ENCODE data around the gene MYH14. TPM values are rescaled to one million over a fixed set of nuclear protein-coding genes. Genes with fewer than 3 reads are reported as not detected.

MYH14 gene
- total and polyA plus RNA-seq, 2 of the 13 experiments (the other 11 are each of a cell fraction or from before 2014, with no cell fraction given), result 5.5 to 5.8 TPM

GRCh38 chr19:50333737-50334617 lies 130.6 kb downstream of the MYH14 start (continued):
- no peak for TF ChIP-seq NONO (IDR thresholded peaks at IDR 0.05)
- TF ChIP-seq NONO (CRISPR knock-in tag; conservative IDR thresholded peaks at IDR 0.05), result peak; percentile 16; the same call in 1 of the 2 replicates
- no peak for TF ChIP-seq KLF13 (CRISPR knock-in tag; IDR thresholded peaks at IDR 0.05)
- peak; percentile 92 for TF ChIP-seq MAX (IDR thresholded peaks at IDR 0.05)
- TF ChIP-seq PRPF4 (IDR thresholded peaks at IDR 0.05; ENCODE audit: low read depth, low read length, poor library complexity, severe bottlenecking), result no peak
- TF ChIP-seq ZBTB7A (CRISPR knock-in tag; IDR thresholded peaks at IDR 0.05), result 0 out of 2 replicates have a peak, but pooled peaks have one; percentile 27
- TF ChIP-seq MAF1 (CRISPR knock-in tag; IDR thresholded peaks at IDR 0.05; ENCODE audit: borderline replicate concordance), result peak; percentile 70; the same call in 1 of the 2 replicates
- TF ChIP-seq ZC3H13 (CRISPR knock-in tag; IDR thresholded peaks at IDR 0.05), result peak; percentile 88; the same call in 1 of the 2 replicates
- TF ChIP-seq ZNF121 (CRISPR knock-in tag; IDR thresholded peaks at IDR 0.05), result no peak
- 0 out of 2 replicates have a peak, but pooled peaks have one; percentile 46 for TF ChIP-seq DNMT3B (CRISPR knock-in tag; conservative IDR thresholded peaks at IDR 0.05)
- peak; percentile 66; the same call in 1 of the 2 replicates for TF ChIP-seq ZBTB10 (CRISPR knock-in tag; IDR thresholded peaks at IDR 0.05; ENCODE audit: borderline replicate concordance)
- peak; percentile 63 to 82 for TF ChIP-seq POLR2A (IDR thresholded peaks at IDR 0.05; ENCODE audit: insufficient read depth in 1 of 2, low read depth in 2 of 2, low read length in 2 of 2)
- TF ChIP-seq ZNF772 (CRISPR knock-in tag; IDR thresholded peaks at IDR 0.05), result peak; percentile 89
- TF ChIP-seq ZNF780A (CRISPR knock-in tag; IDR thresholded peaks at IDR 0.05), result 0 out of 2 replicates have a peak, but pooled peaks have one; percentile 60
- TF ChIP-seq GLMP (CRISPR knock-in tag; IDR thresholded peaks at IDR 0.05; ENCODE audit: borderline replicate concordance), result no peak
- TF ChIP-seq BATF2 (CRISPR knock-in tag; IDR thresholded peaks at IDR 0.05), result peak; percentile 90
- TF ChIP-seq ZNF224 (CRISPR knock-in tag; IDR thresholded peaks at IDR 0.05), result no peak
- TF ChIP-seq MXD1 (CRISPR knock-in tag; IDR thresholded peaks at IDR 0.05), result peak; percentile 93
- TF ChIP-seq ZNF788 (CRISPR knock-in tag; IDR thresholded peaks at IDR 0.05; ENCODE audit: borderline replicate concordance), result peak; percentile 56; the same call in 1 of the 2 replicates
- TF ChIP-seq ZNF549 (CRISPR knock-in tag; IDR thresholded peaks at IDR 0.05), result no peak
- 0 out of 2 replicates have a peak, but pooled peaks have one; percentile 69 for TF ChIP-seq ZNF446 (CRISPR knock-in tag; IDR thresholded peaks at IDR 0.05)
- TF ChIP-seq NFE2L1 (CRISPR knock-in tag; IDR thresholded peaks at IDR 0.05; ENCODE audit: borderline replicate concordance), result no peak
- TF ChIP-seq HOXA5 (CRISPR knock-in tag; IDR thresholded peaks at IDR 0.05), result peak; percentile 66; the same call in 1 of the 2 replicates
- peak; percentile 89 for TF ChIP-seq ZFP90 (CRISPR knock-in tag; IDR thresholded peaks at IDR 0.05; ENCODE audit: borderline replicate concordance)
- TF ChIP-seq FOXK1 (CRISPR knock-in tag; IDR thresholded peaks at IDR 0.05; ENCODE audit: borderline replicate concordance, low read depth), result no peak
